ENCODE results near the gene FHAD1. TPM values are rescaled to one million over a fixed set of nuclear protein-coding genes. Genes with fewer than 3 reads are reported as not detected.

The FHAD1 gene
- total and polyA plus RNA-seq, 10 of the 15 experiments (the other 5 are each of a cell fraction or from before 2014, with no cell fraction given) = 0.09 to 1.0 (median 0.32) TPM; not detected in 2

DNA sequence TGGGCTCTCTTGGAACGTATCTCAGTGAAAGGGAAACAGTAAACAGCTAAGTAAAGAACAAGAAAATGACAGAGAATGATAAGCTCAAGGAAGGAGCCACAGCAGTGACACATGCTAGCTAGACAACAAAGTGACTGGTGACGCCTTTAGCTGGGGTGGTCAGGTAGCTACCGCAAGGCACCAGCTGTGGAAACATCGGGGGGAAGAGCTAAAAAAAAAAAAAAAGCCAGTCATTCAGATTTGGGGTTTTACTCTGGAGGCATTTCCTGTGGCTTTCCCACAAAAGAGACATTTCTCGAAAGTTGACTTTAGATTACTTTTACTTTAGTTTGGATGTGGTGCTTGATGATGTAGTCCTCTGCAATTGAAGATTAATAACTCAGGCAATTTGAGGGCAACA lies 2.1 kb downstream of the FHAD1 start (continued):
- TF ChIP-seq, protein P1, sequence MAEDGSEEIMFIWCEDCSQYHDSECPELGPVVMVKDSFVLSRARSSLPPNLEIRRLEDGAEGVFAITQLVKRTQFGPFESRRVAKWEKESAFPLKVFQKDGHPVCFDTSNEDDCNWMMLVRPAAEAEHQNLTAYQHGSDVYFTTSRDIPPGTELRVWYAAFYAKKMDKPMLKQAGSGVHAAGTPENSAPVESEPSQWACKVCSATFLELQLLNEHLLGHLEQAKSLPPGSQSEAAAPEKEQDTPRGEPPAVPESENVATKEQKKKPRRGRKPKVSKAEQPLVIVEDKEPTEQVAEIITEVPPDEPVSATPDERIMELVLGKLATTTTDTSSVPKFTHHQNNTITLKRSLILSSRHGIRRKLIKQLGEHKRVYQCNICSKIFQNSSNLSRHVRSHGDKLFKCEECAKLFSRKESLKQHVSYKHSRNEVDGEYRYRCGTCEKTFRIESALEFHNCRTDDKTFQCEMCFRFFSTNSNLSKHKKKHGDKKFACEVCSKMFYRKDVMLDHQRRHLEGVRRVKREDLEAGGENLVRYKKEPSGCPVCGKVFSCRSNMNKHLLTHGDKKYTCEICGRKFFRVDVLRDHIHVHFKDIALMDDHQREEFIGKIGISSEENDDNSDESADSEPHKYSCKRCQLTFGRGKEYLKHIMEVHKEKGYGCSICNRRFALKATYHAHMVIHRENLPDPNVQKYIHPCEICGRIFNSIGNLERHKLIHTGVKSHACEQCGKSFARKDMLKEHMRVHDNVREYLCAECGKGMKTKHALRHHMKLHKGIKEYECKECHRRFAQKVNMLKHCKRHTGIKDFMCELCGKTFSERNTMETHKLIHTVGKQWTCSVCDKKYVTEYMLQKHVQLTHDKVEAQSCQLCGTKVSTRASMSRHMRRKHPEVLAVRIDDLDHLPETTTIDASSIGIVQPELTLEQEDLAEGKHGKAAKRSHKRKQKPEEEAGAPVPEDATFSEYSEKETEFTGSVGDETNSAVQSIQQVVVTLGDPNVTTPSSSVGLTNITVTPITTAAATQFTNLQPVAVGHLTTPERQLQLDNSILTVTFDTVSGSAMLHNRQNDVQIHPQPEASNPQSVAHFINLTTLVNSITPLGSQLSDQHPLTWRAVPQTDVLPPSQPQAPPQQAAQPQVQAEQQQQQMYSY (CRISPR knock-in tag; IDR thresholded peaks at IDR 0.05) = no peak
- TF ChIP-seq, protein P2, sequence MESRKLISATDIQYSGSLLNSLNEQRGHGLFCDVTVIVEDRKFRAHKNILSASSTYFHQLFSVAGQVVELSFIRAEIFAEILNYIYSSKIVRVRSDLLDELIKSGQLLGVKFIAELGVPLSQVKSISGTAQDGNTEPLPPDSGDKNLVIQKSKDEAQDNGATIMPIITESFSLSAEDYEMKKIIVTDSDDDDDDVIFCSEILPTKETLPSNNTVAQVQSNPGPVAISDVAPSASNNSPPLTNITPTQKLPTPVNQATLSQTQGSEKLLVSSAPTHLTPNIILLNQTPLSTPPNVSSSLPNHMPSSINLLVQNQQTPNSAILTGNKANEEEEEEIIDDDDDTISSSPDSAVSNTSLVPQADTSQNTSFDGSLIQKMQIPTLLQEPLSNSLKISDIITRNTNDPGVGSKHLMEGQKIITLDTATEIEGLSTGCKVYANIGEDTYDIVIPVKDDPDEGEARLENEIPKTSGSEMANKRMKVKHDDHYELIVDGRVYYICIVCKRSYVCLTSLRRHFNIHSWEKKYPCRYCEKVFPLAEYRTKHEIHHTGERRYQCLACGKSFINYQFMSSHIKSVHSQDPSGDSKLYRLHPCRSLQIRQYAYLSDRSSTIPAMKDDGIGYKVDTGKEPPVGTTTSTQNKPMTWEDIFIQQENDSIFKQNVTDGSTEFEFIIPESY (IDR thresholded peaks at IDR 0.05) = no peak
- TF ChIP-seq ATF2 (IDR thresholded peaks at IDR 0.05; ENCODE audit: low read length) (peak; percentile 28; the same call in 1 of the 2 replicates), CHD4 (IDR thresholded peaks at IDR 0.05) (no peak), FOXK2 (IDR thresholded peaks at IDR 0.05) (peak; percentile 61; the same call in 1 of the 2 replicates), GABPA (IDR thresholded peaks at IDR 0.05; ENCODE audit: low read depth) (no peak), TARDBP (IDR thresholded peaks at IDR 0.05; ENCODE audit: borderline replicate concordance) (no peak), MTA2 (IDR thresholded peaks at IDR 0.05; ENCODE audit: low read depth) (peak; percentile 64), EZH2 (IDR thresholded peaks at IDR 0.05; ENCODE audit: borderline replicate concordance, control insufficient read depth, low read depth, low read length) (no peak), BMI1 (IDR thresholded peaks at IDR 0.05; ENCODE audit: borderline replicate concordance) (no peak), KLF5 (IDR thresholded peaks at IDR 0.05; ENCODE audit: partially characterized antibody) (no peak), PML (IDR thresholded peaks at IDR 0.05; ENCODE audit: low read length) (no peak), ATF7 (IDR thresholded peaks at IDR 0.05; ENCODE audit: low read depth) (peak; percentile 84), RAD21 (IDR thresholded peaks at IDR 0.05; ENCODE audit: insufficient read depth, low read depth, low read length) (no peak), NKRF (conservative IDR thresholded peaks at IDR 0.05) (no peak), CHD1 (IDR thresholded peaks at IDR 0.05; ENCODE audit: low read depth, low read length) (no peak), ZNF384 (IDR thresholded peaks at IDR 0.05; ENCODE audit: borderline replicate concordance, low read depth, low read length) (peak; percentile 94), ZNF622 (IDR thresholded peaks at IDR 0.05) (no peak), ZSCAN29 (IDR thresholded peaks at IDR 0.05) (no peak), NFIC (IDR thresholded peaks at IDR 0.05; ENCODE audit: low read depth, low read length) (peak; percentile 63; the same call in 1 of the 2 replicates), EED (IDR thresholded peaks at IDR 0.05; ENCODE audit: low read depth) (peak; percentile 65), IRF4 (IDR thresholded peaks at IDR 0.05; ENCODE audit: low read depth, low read length) (no peak), BCL11A (IDR thresholded peaks at IDR 0.05; ENCODE audit: low read depth, low read length) (no peak), MEF2A (IDR thresholded peaks at IDR 0.05; ENCODE audit: insufficient read depth, low read depth, low read length) (0 out of 2 replicates have a peak, but pooled peaks have one; percentile 13)
